HFFc6 (cell line): ENCODE data around the gene IFFO2. TPM values are rescaled to one million over a fixed set of nuclear protein-coding genes. Genes with fewer than 3 reads are reported as not detected.

Source experiments
- DNase-seq: peaks from one replicate; pipeline ENCODE4 v3.0.0-alpha.2; 2018
- H3K27ac Mint-ChIP-seq: 2 replicates; pipeline ENCODE4 v1.8.0; 2020; ENCODE audit warnings: mild to moderate bottlenecking, mixed read lengths
- H3K27me3 Mint-ChIP-seq: 2 replicates; pipeline ENCODE4 v1.8.0; 2021; ENCODE audit warnings: mild to moderate bottlenecking, moderate library complexity, mixed read lengths; ENCODE audit not compliant: insufficient read depth
- H3K36me3 Mint-ChIP-seq: 2 replicates; pipeline ENCODE4 v1.8.0; 2021; ENCODE audit warnings: low read depth, mixed read lengths
- H3K4me1 Mint-ChIP-seq: 2 replicates; pipeline ENCODE4 v1.8.0; 2020; ENCODE audit warnings: low read depth, mixed read lengths
- H3K4me3 Mint-ChIP-seq: 2 replicates; pipeline ENCODE4 v1.8.0; 2020; ENCODE audit warnings: mild to moderate bottlenecking, moderate library complexity, mixed read lengths
- H3K9me3 Mint-ChIP-seq: 2 replicates; pipeline ENCODE4 v1.8.0; 2020; ENCODE audit warnings: mild to moderate bottlenecking, mixed read lengths
- CTCF ChIP-seq: fragments of 200-600 bp; sonication (generic); IDR thresholded peaks from 2 replicates; pipeline ENCODE4 v1.5.0; 2021; ENCODE audit warnings: antibody characterized with exemption, mild to moderate bottlenecking
- total RNA-seq, 6 experiments: library from RNA; stranded (reverse); fragmentation: NEBNext Ultra II Directional; extraction: Animal tissue kit (Norgen Biotek cat#: 25700); gene quantifications; 2 replicates in 1 of 6; 3 replicates in 5 of 6; pipeline ENCODE4 v1.2.3, GENCODE V29; 2021

IFFO2 gene
- total RNA-seq, 6 experiments from 2014 or later: 19.9 to 28.9 (median 21.0) TPM

- no peak for TF ChIP-seq CTCF
- H3K27me3 Mint-ChIP-seq: peaks cover 39% of the 10 kb centered on the region
- H3K4me3 Mint-ChIP-seq: no peak overlapping the region
- no peak overlapping the region for H3K27ac Mint-ChIP-seq
- H3K9me3 Mint-ChIP-seq: no peaks in the 10 kb centered on the region
- DNase-seq: no peak
- H3K4me1 Mint-ChIP-seq: no peaks in the 10 kb centered on the region
- no peaks in the 10 kb centered on the region for H3K36me3 Mint-ChIP-seq
Observed at GRCh38 chr1:18869847-18870594, 86.5 kb downstream of the IFFO2 start.

- Mint-ChIP-seq H3K36me3 (no peaks in the 10 kb centered on the region), H3K27ac (no peak overlapping the region)
Observed at GRCh38 chr1:18868801-18869424, 87.6 kb downstream of the IFFO2 start.

GRCh38 chr1:18868354-18868753 lies 88.1 kb downstream of the IFFO2 start:
- Mint-ChIP-seq H3K27ac (no peak overlapping the region), H3K9me3 (no peaks in the 10 kb centered on the region), H3K27me3 (peaks cover 53% of the 10 kb centered on the region), H3K4me3 (no peak overlapping the region), H3K4me1 (no peaks in the 10 kb centered on the region), H3K36me3 (no peaks in the 10 kb centered on the region)
- no peak for DNase-seq
- TF ChIP-seq CTCF: no peak

More at GRCh38 chr1:18868801-18869424, 87.6 kb downstream of the IFFO2 start:
- no peaks in the 10 kb centered on the region for H3K4me1 Mint-ChIP-seq
- TF ChIP-seq CTCF: no peak
- peaks cover 50% of the 10 kb centered on the region for H3K27me3 Mint-ChIP-seq
- H3K9me3 Mint-ChIP-seq: no peaks in the 10 kb centered on the region
- H3K4me3 Mint-ChIP-seq: no peak overlapping the region
- DNase-seq: no peak

- Mint-ChIP-seq H3K4me3 (no peak overlapping the region), H3K27me3 (peaks cover 55% of the 10 kb centered on the region), H3K9me3 (no peaks in the 10 kb centered on the region), H3K27ac (no peak overlapping the region), H3K4me1 (no peaks in the 10 kb centered on the region), H3K36me3 (no peaks in the 10 kb centered on the region)
- no peak for TF ChIP-seq CTCF
- DNase-seq: no peak
Observed at GRCh38 chr1:18866846-18867245, 89.6 kb downstream of the IFFO2 start.

- peaks cover 58% of the 10 kb centered on the region for H3K27me3 Mint-ChIP-seq
- no peaks in the 10 kb centered on the region for H3K4me1 Mint-ChIP-seq
- H3K9me3 Mint-ChIP-seq: no peaks in the 10 kb centered on the region
- H3K36me3 Mint-ChIP-seq: no peaks in the 10 kb centered on the region
- H3K4me3 Mint-ChIP-seq: no peak overlapping the region
- DNase-seq: no peak
- no peak for TF ChIP-seq CTCF
- H3K27ac Mint-ChIP-seq: no peak overlapping the region
Observed at GRCh38 chr1:18866314-18866713, 90.2 kb downstream of the IFFO2 start.
